ENCODE results near the gene ARSA. TPM values are rescaled to one million over a fixed set of nuclear protein-coding genes. Genes with fewer than 3 reads are reported as not detected.

Gene ARSA
- total RNA-seq, 1 experiment from 2014 or later, result 43.8 TPM

DNA sequence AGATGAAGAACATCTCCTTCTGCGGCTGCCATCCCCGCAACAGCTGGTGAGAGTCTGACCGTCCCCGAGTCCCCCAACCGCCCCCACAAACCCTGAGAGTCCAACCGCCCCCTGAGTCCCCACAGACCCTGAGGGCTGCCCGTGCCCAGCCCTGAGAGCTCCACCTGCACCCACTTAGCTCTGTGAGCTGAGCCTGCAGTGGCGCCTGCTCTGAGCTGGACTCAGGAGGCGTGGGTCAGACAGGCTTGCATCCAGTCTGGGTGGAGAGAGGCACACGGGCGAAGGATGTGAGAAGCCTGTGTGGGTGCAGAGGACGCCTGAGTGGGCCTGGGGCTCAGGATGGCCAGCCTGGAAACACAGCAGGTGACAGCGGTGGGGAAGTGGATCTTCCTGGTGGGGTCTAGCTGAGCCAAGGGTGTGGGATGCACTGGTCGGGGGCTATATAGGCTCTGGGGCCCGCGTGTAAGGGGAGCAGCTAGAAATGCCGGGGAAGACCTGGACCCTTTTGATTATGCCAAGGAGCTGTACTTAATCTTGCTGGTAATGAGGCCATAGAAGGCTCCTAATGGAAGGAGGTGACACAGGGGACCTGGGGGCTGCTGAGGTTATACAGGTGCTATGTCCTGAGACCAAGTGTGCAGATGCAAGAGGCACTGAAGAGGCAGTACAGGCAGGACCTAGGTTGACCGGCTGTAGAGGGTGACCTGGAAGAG lies 20.9 kb downstream of the ARSA start:
- Histone ChIP-seq H3K36me3 (ENCODE audit: control insufficient read depth, insufficient read depth, low read length) (no peaks in the 10 kb centered on the region), H3K27me3 (ENCODE audit: control insufficient read depth, insufficient read depth, low read length) (no peaks in the 10 kb centered on the region), H3K9me3 (ENCODE audit: control insufficient read depth, insufficient read depth, low read depth, low read length) (no peaks in the 10 kb centered on the region), H3K27ac (ENCODE audit: low read length) (no peak overlapping the region), H3K4me3 (ENCODE audit: low read depth in 2 of 2, low read length in 2 of 2) (no peak overlapping the region), H3K4me1 (ENCODE audit: control insufficient read depth, insufficient read depth, low read length) (no peaks in the 10 kb centered on the region)
- BruUV-seq (replicated peaks), result no TSS peak
- TF ChIP-seq POLR2AphosphoS5 (IDR thresholded peaks at IDR 0.05; ENCODE audit: low read depth, low read length), result no peak
- TF ChIP-seq SIN3A (IDR thresholded peaks at IDR 0.05; ENCODE audit: borderline replicate concordance, insufficient read depth, low read depth, low read length), result no peak
- TF ChIP-seq, protein P1, sequence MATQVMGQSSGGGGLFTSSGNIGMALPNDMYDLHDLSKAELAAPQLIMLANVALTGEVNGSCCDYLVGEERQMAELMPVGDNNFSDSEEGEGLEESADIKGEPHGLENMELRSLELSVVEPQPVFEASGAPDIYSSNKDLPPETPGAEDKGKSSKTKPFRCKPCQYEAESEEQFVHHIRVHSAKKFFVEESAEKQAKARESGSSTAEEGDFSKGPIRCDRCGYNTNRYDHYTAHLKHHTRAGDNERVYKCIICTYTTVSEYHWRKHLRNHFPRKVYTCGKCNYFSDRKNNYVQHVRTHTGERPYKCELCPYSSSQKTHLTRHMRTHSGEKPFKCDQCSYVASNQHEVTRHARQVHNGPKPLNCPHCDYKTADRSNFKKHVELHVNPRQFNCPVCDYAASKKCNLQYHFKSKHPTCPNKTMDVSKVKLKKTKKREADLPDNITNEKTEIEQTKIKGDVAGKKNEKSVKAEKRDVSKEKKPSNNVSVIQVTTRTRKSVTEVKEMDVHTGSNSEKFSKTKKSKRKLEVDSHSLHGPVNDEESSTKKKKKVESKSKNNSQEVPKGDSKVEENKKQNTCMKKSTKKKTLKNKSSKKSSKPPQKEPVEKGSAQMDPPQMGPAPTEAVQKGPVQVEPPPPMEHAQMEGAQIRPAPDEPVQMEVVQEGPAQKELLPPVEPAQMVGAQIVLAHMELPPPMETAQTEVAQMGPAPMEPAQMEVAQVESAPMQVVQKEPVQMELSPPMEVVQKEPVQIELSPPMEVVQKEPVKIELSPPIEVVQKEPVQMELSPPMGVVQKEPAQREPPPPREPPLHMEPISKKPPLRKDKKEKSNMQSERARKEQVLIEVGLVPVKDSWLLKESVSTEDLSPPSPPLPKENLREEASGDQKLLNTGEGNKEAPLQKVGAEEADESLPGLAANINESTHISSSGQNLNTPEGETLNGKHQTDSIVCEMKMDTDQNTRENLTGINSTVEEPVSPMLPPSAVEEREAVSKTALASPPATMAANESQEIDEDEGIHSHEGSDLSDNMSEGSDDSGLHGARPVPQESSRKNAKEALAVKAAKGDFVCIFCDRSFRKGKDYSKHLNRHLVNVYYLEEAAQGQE (IDR thresholded peaks at IDR 0.05; ENCODE audit: insufficient read depth in 1 of 2, low read depth in 2 of 2, low read length in 1 of 2), result no peak
- TF ChIP-seq, protein P2, sequence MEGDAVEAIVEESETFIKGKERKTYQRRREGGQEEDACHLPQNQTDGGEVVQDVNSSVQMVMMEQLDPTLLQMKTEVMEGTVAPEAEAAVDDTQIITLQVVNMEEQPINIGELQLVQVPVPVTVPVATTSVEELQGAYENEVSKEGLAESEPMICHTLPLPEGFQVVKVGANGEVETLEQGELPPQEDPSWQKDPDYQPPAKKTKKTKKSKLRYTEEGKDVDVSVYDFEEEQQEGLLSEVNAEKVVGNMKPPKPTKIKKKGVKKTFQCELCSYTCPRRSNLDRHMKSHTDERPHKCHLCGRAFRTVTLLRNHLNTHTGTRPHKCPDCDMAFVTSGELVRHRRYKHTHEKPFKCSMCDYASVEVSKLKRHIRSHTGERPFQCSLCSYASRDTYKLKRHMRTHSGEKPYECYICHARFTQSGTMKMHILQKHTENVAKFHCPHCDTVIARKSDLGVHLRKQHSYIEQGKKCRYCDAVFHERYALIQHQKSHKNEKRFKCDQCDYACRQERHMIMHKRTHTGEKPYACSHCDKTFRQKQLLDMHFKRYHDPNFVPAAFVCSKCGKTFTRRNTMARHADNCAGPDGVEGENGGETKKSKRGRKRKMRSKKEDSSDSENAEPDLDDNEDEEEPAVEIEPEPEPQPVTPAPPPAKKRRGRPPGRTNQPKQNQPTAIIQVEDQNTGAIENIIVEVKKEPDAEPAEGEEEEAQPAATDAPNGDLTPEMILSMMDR (IDR thresholded peaks at IDR 0.05), result no peak
- TF ChIP-seq TCF7L2 (IDR thresholded peaks at IDR 0.05; ENCODE audit: low read depth, low read length), result no peak
- ChIA-PET CTCF (interaction anchor here (1.1 kb wide), 1 partner anchor 52 kb away, joined by 3 read pairs; no protein-coding TSS in a partner anchor), POLR2A (no interaction called here)
- no peak for DNase-seq (ENCODE audit: low read depth, low spot score)
- in situ Hi-C loops (cut with HindIII; ENCODE audit: low pct_unique_long_range_greater_than_20kb, low sequenced_read_pairs), result no loop called here
- intact Hi-C loops (cut with micrococcal nuclease; ENCODE audit: unreplicated experiment), result no loop called here
- no peak for ATAC-seq

DNA sequence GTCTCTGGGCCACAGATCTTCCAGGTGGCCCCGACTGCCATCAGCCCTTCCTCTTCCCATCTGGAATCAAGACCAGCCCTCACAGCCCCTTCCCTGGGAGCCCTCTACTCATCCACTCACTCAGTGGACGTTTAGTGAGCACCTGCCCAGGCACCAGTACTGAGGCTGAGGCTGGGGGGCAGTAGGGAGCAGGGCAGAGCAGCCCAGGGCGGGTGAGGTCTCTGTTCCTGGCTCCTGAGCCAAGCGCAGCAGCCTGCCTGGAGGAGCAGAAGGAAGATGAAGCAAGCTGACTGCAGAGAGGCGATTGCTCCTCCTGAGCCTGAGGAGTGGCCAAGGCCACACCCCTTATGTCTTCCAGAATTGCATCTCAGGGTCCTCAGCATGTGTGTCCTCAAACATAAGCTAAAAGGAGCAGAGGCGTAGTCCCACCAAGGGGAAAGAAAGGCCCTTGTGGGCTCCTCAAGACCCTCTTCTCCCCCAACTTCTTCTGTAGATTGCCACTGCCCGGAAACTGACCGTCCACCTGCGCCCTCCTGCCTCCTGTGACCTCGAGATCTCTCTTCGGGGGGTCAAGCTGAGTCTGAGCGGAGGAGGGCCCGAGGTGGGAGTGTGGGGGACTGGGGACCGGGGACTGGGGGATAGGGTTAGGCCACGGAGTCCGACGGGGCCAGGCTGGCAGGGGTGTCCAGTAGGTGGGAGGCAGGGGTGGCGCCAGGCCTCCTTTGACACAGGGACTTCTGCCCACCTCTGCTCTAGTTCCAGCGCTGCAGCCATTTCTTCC lies 21.6 kb downstream of the ARSA start:
- Histone ChIP-seq H3K27me3 (ENCODE audit: control insufficient read depth, insufficient read depth, low read length) (no peaks in the 10 kb centered on the region), H3K4me3 (ENCODE audit: low read depth in 2 of 2, low read length in 2 of 2) (no peak overlapping the region), H3K27ac (ENCODE audit: low read length) (no peak overlapping the region), H3K36me3 (ENCODE audit: control insufficient read depth, insufficient read depth, low read length) (no peaks in the 10 kb centered on the region), H3K9me3 (ENCODE audit: control insufficient read depth, insufficient read depth, low read depth, low read length) (no peaks in the 10 kb centered on the region), H3K4me1 (ENCODE audit: control insufficient read depth, insufficient read depth, low read length) (peaks cover 3% of the 10 kb centered on the region; the same call in 1 of the 2 replicates)
- intact Hi-C loops (cut with micrococcal nuclease; ENCODE audit: unreplicated experiment), result no loop called here
- TF ChIP-seq TCF7L2 (IDR thresholded peaks at IDR 0.05; ENCODE audit: low read depth, low read length), result no peak
- TF ChIP-seq, protein P1 (IDR thresholded peaks at IDR 0.05; ENCODE audit: insufficient read depth in 1 of 2, low read depth in 2 of 2, low read length in 1 of 2), result no peak
- no peak for TF ChIP-seq SIN3A (IDR thresholded peaks at IDR 0.05; ENCODE audit: borderline replicate concordance, insufficient read depth, low read depth, low read length)
- TF ChIP-seq POLR2AphosphoS5 (IDR thresholded peaks at IDR 0.05; ENCODE audit: low read depth, low read length), result no peak
- TF ChIP-seq, protein P2 (IDR thresholded peaks at IDR 0.05), result no peak; the same call in 1 of the 2 replicates
- ChIA-PET CTCF (interaction anchor here (1.1 kb wide), 1 partner anchor 51 kb away, joined by 3 read pairs; no protein-coding TSS in a partner anchor), POLR2A (interaction anchor here (0.5 kb wide), 1 partner anchor 13 kb away, joined by 3 read pairs; no protein-coding TSS in a partner anchor)
- BruUV-seq (replicated peaks), result no TSS peak
- in situ Hi-C loops (cut with HindIII; ENCODE audit: low pct_unique_long_range_greater_than_20kb, low sequenced_read_pairs), result no loop called here
- no peak for DNase-seq (ENCODE audit: low read depth, low spot score)
- ATAC-seq, result no peak
